Measurements from ENCODE around the gene RBMS3.
"Not testable (repeated sequence)": the region's sequence is repeated elsewhere in the genome, so short reads cannot be mapped to it uniquely, and the experiment has no call there.

The RBMS3 gene

DNA sequence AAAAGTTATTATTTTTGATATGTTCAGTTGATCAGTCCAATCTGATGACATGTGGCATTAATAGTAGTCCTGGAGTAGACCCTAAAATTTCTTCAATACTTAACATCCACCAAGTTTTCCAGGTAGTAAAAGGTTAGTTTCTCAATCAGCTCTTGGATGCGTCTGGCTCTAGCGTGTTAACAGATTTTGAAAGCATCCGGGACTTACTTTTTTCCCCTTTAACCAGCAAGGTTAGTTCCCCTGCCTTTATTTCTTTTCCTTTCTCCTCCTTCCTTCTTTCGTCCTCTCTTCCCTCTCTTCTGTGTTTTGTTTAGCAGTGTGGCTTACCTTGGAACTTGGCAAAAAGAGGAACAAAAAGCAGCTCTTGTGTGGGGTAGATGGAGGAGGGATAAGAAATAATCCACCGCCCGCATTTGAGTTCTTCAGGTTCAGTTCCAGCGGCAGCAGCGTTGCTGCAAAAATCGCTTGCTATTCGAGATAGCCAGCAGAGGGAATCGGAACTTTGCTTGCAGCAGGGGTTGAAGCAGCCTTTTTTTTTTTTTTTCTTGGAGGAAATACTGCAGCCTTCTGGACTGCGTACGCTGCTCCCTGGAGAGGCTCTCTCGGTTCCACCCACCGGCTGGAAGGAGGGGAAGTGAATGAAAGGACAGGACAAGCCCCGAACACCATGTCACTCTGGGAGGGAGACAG, at the start of gene RBMS3:
Gene RBMS3 (plus strand): TSS at position 668 of the 690 bp plus-strand sequence.
- DNase-seq, result peak in 51 of 58 donors; percentile 3 to 71 (median 44)

DNA sequence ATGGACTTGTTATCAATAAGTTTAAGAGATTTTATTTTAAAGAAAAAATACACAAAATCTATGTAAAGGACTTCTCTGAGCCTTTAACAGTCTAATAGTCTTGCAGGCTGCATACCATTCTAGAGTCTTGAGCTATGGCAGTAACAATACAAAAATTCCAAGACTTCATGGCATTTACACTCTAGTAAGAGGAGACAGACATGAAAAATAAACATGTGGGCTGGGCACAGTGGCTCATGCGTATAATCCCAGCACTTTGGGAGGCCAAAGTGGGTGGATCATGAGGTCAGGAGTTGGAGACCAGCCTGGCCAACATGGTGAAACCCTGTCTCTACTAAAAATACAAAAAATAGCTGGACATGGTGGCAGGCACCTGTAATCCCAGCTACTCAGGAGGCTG, 47.7 kb upstream of the RBMS3 start:
- not testable (repeated sequence) for DNase-seq

DNA sequence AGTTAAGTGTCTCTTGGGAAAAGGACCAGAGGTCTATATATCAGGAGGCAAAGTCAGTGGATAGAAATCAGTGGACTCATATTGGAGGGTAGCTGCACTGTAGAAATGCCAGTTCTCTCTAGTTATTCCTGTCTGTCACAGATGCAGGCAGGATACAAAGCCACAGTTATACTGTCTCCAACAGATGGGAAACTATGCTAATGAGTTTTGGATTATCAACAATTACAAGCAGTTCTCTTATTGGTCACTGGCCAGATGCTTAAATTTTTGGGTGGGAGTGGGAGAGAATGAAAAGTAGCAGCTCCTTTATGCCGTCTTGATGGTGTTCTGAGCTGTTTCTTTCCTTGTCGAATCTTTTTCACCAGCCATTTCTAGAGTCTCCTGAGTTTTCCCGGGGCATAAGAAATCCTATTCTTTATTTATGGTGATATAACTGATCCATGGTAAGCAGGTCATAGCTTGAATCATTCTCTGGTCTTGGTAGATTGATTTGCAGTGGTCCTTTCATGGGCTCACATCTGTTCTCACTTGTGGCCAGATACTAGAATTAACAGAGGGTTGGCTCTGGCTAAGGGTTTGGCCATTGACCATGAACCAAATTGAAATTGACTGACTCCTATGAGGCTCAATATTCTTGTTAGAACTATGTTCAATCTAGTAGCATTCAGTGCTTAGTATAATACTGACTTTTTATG, 44.6 kb upstream of the RBMS3 start:
- DNase-seq, result no peak

DNA sequence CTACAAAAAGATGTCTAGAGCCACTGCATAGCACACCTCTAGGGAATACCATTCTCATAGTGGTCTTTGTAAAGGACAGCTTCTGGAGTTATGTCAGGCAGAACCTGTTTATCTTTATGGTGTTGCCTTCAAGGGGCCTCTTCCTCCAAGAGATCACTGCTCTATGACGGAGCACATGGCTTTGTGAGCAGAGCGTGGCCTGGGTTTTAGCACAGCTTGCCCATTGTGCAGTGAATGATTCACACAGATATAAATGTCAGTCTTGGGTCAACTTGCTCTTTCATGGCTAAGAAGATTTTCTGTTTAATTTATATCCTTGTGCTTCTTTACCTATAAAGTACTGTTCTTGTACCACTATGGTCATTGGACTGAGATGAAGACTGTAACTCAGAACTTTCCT, 41.5 kb upstream of the RBMS3 start:
- no peak for DNase-seq

DNA sequence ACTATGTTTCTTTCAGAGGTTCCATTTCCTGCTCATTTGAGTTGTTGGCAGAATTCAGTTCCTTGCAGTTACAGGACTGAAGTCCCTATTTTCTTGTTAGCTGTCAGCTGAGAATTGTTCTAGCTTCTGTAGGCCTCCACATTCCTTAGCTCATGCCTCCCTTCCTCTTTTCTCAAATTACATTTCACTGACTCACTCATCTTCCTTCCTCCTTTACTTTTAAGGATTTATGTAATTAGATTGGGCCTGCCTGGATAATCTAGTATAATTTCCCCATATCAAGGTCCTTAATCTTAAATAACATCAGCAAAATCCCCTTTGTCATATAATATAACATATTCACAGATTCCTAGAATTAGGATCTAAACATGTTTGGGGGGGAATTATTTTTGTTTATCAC, 40.6 kb upstream of the RBMS3 start:
- DNase-seq, result no peak

DNA sequence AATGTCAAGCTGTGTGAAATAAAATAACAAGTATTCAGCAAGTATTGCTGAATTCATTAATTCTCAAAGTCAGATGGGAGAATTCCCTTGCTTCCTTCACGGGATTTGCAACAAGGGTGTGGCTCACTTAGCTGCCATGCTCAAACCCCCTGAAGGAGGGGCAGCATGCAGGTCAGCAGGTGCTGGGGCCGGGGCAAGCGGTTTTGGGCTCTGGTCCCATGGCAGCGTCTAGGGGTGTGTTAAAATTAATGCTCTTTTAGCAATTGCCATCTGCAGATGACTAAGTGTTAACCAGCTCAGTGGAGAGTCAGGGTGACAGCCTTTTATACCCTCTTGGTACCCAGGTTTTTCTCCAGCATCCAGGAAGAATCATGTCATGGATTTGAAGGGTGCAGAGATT, 40.0 kb upstream of the RBMS3 start:
- no peak for DNase-seq

DNA sequence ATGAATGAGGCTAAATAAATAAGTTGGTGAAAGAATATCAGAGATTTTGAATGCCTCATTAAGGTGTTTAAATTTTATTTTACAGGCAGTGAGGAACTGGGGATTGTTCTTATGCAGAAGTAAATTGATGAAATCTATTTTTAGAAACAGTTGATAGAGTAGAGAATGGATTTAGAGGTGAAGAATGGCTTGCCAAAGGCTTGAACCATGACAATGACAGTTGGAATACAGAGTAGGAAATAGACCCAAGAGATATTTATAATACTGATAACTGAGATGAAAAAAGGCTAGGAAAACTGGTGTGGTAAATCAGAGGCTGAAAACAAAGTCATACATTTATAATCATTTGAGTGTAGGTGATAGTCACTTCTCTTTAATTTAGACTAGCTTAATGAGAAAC, 39.0 kb upstream of the RBMS3 start:
- DNase-seq, result no peak

DNA sequence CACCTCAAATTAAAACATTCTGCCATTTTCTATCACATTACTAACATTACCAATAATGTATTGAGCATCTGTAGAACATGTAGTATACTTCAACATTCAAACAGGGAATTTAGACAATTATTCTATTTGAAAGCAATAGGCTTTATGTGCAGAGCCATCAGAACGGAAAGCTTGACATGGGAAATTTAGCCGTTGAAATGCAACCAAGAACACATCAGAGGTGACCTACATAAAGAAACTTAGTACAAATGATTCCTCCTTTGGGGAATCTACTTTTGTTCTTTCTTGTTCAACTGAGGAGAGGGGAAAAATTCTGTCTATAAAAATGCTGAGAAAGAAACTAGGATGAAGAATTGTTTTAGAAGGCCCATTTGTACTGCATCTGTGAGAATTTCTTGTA, 38.6 kb upstream of the RBMS3 start:
- DNase-seq, result no peak

DNA sequence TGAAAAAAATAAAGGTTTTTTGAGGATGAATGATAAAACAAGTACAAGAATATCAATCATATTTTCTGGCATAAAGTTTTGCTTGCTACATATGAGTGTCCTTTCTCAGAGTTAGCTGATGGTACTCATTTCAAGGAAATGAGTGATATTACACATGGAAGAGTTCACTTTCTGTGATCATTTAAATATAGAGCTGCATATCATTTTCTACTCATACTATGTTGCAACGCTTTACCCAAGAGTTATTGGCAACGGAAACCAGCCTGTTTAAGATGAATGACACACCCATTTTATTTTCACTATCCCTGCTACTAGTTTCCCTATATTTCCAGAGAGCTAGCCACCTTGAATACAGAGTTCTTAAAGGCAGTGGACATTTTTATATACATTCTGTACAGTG, 35.4 kb upstream of the RBMS3 start:
- DNase-seq, result no peak

DNA sequence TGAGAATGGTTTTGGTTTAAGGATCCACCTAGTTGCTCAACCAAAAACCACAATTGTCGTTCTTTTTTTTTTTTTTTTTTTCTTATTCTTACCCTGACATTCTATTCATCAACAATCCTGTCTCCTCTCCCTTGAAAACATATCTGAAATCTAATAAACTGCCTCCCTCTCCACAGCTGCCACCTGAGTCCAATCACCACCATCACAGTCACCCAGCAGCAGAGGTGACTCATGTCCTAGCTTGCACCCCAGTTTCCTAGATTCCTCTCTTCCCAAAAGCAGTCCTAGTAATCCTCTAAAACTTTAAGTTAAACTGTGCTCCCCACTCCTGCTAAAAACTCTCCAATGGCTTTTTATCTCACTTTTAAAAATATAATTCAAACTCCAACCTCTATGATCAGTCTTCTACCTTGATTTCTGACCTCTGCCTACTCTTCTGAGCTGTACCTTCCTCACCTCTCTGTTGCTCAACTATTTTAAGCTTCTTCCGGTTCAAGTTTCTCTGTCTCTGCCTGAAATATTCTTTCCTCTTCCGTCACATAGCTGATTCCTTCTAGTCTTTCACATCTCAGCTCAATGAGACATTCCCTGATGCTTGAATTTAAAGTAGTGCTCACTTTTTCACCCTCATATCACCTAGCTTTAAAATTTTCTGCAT, 33.7 kb upstream of the RBMS3 start:
- no peak for DNase-seq

DNA sequence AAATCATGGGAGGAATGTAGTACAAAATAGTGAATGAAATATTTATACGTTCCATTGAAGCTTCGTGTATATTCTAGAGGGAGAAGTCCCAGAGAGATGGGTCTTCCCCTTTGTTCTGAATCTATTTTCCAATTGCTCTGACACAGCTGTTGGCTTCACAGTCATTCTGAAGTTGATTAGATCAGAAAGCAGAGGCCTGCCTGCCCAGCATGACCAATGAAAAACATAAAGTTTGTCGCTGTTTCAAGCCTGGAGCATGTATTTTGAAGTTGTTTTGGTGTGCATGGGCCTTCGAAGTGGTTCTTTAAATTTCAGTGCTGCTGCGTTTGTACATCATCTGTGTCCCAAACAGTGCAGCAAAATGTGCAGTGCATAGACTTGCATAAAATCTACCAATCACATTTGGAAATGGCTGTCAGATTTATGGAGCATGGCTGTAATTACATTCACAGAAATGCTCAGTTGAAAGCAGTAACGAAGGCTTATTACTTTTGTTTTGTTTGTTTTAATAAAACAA, 31.0 kb upstream of the RBMS3 start:
- no peak for DNase-seq

DNA sequence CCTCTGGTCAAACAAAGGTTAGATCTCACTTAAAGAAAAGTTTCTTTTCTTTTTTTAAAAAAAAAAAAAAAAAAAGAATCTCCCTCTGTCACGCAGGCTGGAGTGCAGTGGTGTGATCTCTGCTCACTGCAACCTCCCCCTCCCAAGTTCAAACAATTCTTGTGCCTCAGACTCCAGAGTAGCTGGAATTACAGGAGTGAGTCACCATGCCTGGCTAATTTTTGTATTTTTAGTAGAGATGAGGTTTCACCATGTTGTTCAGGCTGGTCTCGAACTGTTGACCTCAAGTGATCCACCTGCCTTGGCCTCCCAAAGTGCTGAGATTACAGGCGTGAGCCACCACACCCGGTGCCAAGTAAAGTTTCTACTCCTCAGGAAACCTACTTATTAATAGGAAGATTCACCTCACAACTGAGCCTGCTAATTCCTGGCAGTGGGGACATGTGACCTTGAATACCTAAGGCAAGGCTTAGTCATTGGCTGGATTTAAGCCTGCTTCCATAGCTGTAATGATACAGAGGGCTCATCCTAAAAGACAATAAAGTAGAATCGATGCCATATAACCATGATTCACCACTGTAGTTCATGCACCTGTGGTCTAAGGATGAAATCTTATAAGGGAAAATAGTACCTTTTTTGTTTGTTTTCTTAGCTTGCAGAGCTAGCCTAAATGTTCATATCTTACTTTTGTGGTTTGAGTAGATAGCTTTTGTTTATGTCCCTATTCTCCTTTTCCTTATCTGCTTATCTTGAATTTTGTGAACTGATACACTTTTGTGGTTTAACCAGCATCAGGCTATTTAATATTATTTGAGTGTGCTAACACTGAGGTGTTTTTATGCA, 24.8 kb upstream of the RBMS3 start:
- no peak for DNase-seq

DNA sequence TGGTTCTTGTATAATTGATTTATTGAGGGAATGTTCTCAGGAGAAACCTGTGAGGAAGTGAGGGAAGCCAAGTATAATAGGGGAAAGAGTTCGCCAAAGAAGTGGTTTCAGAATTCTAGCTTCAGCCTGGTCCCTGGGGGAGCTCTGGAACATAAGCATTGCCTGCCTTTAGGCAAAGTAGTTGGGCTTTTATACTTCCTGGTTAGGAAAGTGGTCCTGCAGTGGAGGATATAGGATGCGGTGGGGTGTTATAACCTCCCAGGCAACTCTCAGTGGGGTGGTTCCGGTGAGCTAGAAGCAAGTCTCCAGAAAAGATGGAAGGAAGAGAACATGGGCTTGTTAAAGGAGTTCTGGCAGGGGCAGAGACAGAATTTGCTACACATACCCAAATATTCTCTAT, 22.7 kb upstream of the RBMS3 start:
- DNase-seq, result no peak

DNA sequence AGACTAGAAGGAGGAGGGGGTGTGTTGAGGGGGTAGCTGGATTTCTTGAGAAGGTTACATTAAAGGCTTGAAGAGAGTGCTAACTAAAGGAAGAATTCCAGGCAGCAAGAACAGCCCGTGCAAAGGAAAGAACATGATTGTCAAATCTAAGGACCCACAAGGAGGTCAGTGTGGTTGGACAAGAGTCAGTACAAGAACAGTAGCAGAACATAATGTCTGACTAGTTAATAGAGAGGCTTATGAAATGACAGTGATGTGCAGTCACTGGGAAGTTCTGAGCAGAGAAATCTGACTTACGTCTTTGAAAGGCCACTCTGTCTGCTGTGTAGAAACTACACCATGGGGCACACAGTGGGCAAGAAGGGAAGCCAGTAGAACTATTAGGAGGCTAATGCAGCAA, 19.8 kb upstream of the RBMS3 start:
- DNase-seq, result no peak

DNA sequence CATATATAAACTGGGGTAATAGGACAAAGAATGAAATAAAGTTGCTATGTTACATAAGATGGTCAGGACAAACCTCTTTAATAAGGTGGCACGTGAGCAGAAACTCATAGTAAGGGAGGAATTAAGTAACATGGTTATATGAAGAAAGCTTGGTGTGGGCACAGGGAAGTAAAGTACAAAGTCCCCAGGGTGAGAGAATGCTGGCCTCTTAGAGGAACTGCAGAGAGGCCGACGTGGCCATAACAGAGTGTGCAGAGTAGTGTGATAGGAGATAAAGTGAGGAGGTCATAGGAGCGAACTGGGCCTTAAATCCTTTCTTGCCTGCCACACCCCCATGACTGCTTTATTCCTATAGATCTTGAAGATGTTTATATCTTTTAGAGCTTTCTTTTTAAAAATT, 17.4 kb upstream of the RBMS3 start:
- DNase-seq, result no peak

DNA sequence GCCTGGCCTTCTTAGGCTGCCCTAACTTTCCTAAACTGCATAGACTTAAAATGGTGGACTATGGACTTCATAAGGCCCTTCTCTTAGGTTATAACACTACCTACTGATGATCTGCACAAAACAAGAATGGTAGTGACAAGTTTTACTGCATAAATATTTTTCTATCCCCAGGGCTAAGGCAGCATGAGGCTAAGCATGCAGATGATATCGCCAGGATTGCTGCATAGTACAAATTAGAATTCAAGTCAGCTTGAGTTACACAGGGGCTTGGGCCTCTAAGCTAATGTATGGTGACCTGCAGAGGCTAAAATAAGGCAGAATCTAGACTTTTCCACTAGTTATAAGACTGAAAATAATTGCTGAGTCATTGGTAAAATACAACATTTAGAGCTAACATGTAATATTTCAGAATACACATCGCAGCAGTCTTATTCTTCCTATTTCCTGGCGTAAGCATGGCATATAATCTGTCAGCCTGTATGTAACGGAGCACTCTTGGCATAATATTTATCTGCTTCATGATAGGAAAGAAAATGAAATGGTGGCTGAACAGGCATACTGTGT, 15.3 kb upstream of the RBMS3 start:
- DNase-seq, result no peak

DNA sequence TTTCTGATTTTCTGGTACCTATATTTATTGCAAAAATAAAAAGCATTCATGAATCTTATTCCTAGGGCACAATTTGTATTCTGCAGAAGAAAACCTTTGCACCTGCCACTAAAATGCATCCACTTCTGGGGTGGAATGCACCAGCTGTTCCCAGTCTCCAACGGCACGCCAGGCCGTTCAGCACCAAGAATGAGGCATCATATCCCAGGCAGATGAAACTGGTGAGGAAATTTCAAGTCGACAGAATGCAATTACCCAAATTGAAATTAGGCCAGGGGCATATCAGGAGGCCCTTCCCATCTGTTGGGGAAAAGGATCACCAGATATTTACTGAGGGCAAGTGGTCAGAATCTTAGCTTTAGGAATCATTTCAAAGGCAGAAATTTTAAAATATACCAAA, 13.6 kb upstream of the RBMS3 start:
- no peak for DNase-seq

DNA sequence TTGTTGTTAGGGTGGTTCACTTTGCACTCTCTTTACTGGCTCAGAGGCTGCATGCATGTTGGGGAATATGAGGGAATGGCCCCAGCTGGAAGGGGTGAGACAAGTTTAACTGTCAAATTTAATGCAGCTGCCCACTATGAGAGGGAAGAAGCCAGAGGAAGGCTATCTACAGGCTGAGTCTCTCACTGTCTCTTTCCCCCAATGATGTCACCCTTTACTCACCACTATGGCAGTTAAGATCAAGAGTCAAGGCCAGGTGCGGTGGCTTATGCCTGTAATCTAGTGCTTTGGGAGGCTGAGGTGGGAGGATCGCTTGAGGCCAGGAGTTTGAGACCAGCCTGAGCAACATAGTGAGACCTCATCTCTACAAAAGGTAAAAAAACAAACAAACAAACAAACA, 12.2 kb upstream of the RBMS3 start:
- DNase-seq, result no peak

DNA sequence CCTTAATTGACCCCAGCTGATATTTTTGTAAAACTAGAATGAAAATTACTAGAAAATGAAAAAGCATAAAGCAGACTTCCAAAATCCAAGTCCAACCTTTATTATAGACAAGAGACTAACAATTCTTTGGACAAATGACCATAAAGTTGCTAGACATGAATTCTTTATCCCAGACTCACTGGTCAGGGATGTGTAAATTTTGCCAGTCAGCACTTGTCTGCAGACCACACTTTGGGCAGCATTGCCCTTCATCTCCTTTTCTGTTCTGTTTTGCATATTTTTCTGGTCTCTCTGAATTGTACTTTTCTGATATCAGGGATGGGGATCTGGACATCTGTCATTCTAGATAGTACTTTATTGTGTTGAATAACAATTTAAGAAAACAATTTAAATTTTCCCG, 10.1 kb upstream of the RBMS3 start:
- DNase-seq, result no peak

DNA sequence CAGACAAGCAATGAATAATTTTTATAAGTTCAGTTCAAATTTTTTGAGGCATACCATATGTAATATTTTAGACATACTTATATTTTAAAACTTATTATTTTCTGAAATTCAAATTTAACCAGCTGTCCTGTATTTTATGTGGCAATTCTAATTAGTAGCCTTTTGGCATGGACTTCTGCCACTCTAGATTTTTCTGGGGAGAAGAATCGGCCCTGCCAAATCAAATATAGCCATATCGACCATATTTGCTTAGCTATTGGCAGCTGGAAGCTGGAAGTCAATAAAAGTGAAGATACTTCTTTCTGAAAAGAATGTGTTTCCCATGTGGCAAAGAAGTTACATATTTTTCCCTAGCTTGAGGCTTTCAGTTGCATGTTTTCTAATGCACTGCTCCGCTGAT, 9.4 kb upstream of the RBMS3 start:
- no peak for DNase-seq

DNA sequence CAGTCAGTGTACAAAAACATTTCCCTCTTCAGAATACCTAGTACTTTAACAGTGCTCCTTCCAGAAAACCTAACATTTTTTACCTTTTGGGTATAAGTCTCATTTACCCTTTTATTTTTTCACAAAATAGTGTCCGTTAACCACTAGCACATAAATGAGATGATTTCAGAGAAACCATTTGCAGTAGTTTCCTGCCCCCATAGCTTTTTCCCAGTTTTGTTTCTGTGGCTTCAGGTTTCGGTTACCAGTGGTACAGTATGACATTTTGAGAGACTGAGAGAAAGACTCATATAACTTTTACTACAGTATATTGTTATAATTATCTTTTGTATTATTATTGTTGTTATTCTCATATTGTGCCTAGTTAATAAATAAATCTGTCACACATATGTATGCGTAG, 6.2 kb upstream of the RBMS3 start:
- no peak for DNase-seq

Data from anterior cingulate cortex (tissue), 58 donors.